ENCODE measurements around the gene LUC7L.
"Not testable (repeated sequence)": the region's sequence is repeated elsewhere in the genome, so short reads cannot be mapped to it uniquely, and the experiment has no call there.

The LUC7L gene

DNA sequence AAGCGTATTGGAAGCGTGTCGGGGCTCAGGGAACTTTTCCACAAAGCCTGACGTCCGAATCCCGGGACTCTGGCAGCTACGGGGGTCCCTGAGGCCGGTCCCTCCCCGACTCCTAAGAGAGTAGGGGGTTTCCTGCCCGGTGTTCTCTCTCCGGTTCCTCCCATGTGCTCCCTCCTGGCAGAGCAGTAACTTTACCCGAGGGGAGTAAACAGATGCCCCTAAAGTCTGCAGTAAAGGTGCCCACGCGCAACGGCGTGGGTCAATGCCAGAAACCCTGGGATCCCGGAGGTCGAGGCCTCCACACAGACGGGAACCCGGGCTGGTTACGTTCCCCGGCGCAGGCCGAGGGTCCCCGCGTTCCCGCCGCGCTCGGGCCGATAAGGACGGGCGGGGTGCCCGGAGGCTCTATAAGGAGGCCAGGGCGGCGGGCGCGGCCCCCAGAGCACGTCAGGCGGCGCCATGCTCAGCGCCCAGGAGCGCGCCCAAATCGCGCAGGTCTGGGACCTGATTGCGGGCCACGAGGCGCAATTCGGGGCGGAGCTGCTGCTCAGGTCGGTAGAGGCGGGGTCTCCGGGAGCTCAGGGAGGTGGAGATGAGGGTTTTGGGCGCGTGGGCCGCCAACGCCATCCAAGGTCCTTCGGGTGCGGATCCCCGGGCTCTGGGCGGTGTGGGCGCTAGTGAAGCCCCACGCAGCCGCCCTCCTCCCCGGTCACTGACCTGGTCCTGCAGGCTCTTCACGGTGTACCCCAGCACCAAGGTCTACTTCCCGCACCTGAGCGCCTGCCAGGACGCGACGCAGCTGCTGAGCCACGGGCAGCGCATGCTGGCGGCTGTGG, 63.5 kb downstream of the LUC7L start, which contains the start of gene HBM:
Gene HBM, plus strand, starts transcription at position 440 of the 836 bp plus-strand sequence. Its CDS starts 20 bp downstream, at position 460.
- no peaks in the 10 kb centered on the region for H3K9me3 ChIP-seq (ENCODE audit: insufficient read depth, low read length, severe bottlenecking)
- H3K4me3 ChIP-seq (ENCODE audit: low read depth in 1 of 2, low read length in 2 of 2): no peak within 1 kb of the TSS
- no peaks in the 10 kb centered on the region for H3K36me3 ChIP-seq (ENCODE audit: insufficient read depth, low read length)
- ATAC-seq (ENCODE audit: insufficient read depth, low read depth) (no peak), DNase-seq (no peak)
- no peak within 1 kb of the TSS for H3K4me2 ChIP-seq (ENCODE audit: insufficient read depth, low read length)
- no peaks in the 10 kb centered on the region for H3K79me2 ChIP-seq (ENCODE audit: insufficient read depth, low read length)
- no peak within 1 kb of the TSS for H2AFZ ChIP-seq (ENCODE audit: low read depth, low read length)
- no peaks in the 10 kb centered on the region for H3K27me3 ChIP-seq (ENCODE audit: insufficient read depth, low read length, poor library complexity)
- no peaks in the 10 kb centered on the region for H3K4me1 ChIP-seq (ENCODE audit: insufficient read depth, low read length)
- H3K27ac ChIP-seq (ENCODE audit: low read length): no peak within 1 kb of the TSS
- H3K9ac ChIP-seq (ENCODE audit: low read depth, low read length): no peak within 1 kb of the TSS
- H4K20me1 ChIP-seq (ENCODE audit: insufficient read depth, low read length): no peaks in the 10 kb centered on the region; the same call in 1 of the 2 replicates
- TF ChIP-seq, protein P1, sequence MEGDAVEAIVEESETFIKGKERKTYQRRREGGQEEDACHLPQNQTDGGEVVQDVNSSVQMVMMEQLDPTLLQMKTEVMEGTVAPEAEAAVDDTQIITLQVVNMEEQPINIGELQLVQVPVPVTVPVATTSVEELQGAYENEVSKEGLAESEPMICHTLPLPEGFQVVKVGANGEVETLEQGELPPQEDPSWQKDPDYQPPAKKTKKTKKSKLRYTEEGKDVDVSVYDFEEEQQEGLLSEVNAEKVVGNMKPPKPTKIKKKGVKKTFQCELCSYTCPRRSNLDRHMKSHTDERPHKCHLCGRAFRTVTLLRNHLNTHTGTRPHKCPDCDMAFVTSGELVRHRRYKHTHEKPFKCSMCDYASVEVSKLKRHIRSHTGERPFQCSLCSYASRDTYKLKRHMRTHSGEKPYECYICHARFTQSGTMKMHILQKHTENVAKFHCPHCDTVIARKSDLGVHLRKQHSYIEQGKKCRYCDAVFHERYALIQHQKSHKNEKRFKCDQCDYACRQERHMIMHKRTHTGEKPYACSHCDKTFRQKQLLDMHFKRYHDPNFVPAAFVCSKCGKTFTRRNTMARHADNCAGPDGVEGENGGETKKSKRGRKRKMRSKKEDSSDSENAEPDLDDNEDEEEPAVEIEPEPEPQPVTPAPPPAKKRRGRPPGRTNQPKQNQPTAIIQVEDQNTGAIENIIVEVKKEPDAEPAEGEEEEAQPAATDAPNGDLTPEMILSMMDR (IDR thresholded peaks at IDR 0.05; ENCODE audit: borderline replicate concordance, extremely low read depth, low read length, poor library complexity, severe bottlenecking): no peak
- no peak for TF ChIP-seq EZH2 (IDR thresholded peaks at IDR 0.05; ENCODE audit: borderline replicate concordance, low read depth, low read length, severe bottlenecking)

DNA sequence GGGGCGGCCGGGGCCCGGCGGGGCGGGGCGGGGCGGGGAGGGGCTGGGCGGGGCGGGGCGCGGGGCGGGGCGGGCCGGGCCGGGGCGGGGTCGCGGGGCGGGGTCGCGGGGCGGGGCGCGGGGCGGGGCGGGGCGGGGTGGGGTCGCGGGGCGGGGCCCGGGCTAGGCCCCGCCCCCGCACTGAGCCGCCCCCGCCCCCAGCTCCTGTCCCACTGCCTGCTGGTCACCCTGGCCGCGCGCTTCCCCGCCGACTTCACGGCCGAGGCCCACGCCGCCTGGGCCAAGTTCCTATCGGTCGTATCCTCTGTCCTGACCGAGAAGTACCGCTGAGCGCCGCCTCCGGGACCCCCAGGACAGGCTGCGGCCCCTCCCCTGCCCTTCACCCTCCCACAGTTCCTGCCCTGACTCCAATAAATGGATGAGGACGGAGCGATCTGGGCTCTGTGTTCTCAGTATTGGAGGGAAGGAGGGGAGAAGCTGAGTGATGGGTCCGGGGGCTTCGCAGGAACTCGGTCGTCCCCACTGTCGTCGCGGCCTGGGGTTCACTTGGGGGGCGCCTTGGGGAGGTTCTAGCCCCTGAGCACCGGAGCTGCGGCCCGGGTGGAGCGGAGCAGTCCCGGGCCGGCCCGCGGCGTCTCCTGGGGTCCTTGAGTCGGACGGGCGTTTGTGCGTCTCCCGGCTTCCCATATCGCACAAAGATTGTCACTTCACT, 64.3 kb downstream of the LUC7L start:
- Histone ChIP-seq H3K79me2 (ENCODE audit: insufficient read depth, low read length) (no peaks in the 10 kb centered on the region), H2AFZ (ENCODE audit: low read depth, low read length) (no peak overlapping the region), H3K9me3 (ENCODE audit: insufficient read depth, low read length, severe bottlenecking) (no peaks in the 10 kb centered on the region), H3K4me2 (ENCODE audit: insufficient read depth, low read length) (no peak overlapping the region), H3K4me1 (ENCODE audit: insufficient read depth, low read length) (no peaks in the 10 kb centered on the region), H3K27ac (ENCODE audit: low read length) (no peak overlapping the region), H3K27me3 (ENCODE audit: insufficient read depth, low read length, poor library complexity) (no peaks in the 10 kb centered on the region), H3K9ac (ENCODE audit: low read depth, low read length) (no peak overlapping the region), H3K4me3 (ENCODE audit: low read depth in 1 of 2, low read length in 2 of 2) (no peak overlapping the region), H4K20me1 (ENCODE audit: insufficient read depth, low read length) (no peaks in the 10 kb centered on the region; the same call in 1 of the 2 replicates), H3K36me3 (ENCODE audit: insufficient read depth, low read length) (no peaks in the 10 kb centered on the region)
- DNase-seq (no peak), ATAC-seq (ENCODE audit: insufficient read depth, low read depth) (no peak)
- no peak for TF ChIP-seq EZH2 (IDR thresholded peaks at IDR 0.05; ENCODE audit: borderline replicate concordance, low read depth, low read length, severe bottlenecking)
- TF ChIP-seq, protein P1 (IDR thresholded peaks at IDR 0.05; ENCODE audit: borderline replicate concordance, extremely low read depth, low read length, poor library complexity, severe bottlenecking): no peak

DNA sequence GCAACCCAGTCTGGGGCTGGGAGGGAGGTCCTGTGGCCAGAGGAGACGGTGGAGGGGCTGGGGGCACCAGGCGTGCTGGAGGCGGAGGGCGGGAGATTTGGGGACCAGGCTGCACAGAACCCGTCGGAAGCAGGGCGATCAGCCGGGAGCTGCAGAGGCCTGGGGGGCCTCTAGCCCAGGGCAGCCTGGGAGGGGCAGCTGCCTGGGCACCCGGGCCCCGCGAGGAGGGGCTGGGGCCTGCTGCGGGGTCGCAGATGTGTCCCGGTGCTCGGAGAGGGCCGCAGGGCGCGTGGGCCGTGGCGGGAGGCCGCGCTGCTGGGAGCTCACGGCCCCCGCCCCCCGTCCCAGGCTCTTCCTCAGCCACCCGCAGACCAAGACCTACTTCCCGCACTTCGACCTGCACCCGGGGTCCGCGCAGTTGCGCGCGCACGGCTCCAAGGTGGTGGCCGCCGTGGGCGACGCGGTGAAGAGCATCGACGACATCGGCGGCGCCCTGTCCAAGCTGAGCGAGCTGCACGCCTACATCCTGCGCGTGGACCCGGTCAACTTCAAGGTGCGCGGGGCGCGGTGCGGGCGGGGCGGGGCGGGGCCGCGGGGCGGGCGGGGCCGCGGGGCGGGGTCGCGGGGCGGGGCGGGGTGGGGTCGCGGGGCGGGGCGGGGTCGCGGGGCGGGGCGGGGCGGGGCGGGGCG, 65.0 kb downstream of the LUC7L start:
- not testable (repeated sequence) for H3K9me3 ChIP-seq (ENCODE audit: insufficient read depth, low read length, severe bottlenecking); DNase-seq; H3K4me3 ChIP-seq (ENCODE audit: low read depth in 1 of 2, low read length in 2 of 2); H3K79me2 ChIP-seq (ENCODE audit: insufficient read depth, low read length); H3K9ac ChIP-seq (ENCODE audit: low read depth, low read length); H3K27me3 ChIP-seq (ENCODE audit: insufficient read depth, low read length, poor library complexity); H3K27ac ChIP-seq (ENCODE audit: low read length); H3K4me2 ChIP-seq (ENCODE audit: insufficient read depth, low read length); H4K20me1 ChIP-seq (ENCODE audit: insufficient read depth, low read length); ATAC-seq (ENCODE audit: insufficient read depth, low read depth); H3K36me3 ChIP-seq (ENCODE audit: insufficient read depth, low read length); H2AFZ ChIP-seq (ENCODE audit: low read depth, low read length); H3K4me1 ChIP-seq (ENCODE audit: insufficient read depth, low read length)

DNA sequence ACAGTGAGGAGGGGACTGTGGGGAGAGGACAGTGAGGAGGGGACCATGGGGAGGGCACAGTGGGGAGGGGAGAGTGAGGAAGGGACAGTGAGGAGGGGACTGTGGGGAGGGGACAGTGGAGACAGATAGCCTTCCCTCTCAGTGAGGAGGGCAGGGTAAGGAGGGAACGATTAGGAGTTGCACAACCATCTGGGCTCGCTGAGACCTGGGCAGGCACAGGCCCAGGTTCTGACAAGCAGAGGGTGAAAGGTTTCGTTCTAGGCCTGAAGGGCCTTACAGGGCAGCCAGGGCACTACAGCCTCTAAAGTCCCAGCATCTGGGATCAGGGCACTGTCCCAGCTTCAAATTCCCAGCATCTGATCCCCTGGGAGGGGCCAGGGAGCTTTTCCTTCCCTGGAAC, 65.6 kb downstream of the LUC7L start:
- not testable (repeated sequence) for H3K79me2 ChIP-seq (ENCODE audit: insufficient read depth, low read length); ATAC-seq (ENCODE audit: insufficient read depth, low read depth); H3K27me3 ChIP-seq (ENCODE audit: insufficient read depth, low read length, poor library complexity); DNase-seq; H3K36me3 ChIP-seq (ENCODE audit: insufficient read depth, low read length); H3K4me3 ChIP-seq (ENCODE audit: low read depth in 1 of 2, low read length in 2 of 2); H3K4me2 ChIP-seq (ENCODE audit: insufficient read depth, low read length); H4K20me1 ChIP-seq (ENCODE audit: insufficient read depth, low read length); H2AFZ ChIP-seq (ENCODE audit: low read depth, low read length); H3K9me3 ChIP-seq (ENCODE audit: insufficient read depth, low read length, severe bottlenecking); H3K9ac ChIP-seq (ENCODE audit: low read depth, low read length); H3K4me1 ChIP-seq (ENCODE audit: insufficient read depth, low read length); H3K27ac ChIP-seq (ENCODE audit: low read length)

DNA sequence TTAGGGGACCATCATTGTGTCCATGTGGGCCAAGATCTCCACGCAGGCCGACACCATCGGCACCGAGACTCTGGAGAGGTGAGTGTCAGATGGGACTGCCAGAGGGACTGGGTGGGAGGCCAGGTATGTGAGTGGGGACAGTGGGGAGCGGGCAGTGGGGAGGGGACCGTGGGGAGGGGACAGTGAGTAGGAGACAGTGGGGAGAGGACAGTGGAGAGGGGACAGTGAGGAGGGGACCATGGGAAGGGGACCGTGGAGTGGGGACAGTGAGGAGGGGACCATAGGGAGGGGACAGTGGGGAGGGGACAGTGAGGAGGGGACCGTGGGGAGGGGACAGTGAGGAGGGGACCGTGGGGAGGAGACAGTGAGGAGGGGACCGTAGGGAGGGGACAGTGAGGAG, 66.1 kb downstream of the LUC7L start:
- not testable (repeated sequence) for H3K27ac ChIP-seq (ENCODE audit: low read length); H3K4me1 ChIP-seq (ENCODE audit: insufficient read depth, low read length); ATAC-seq (ENCODE audit: insufficient read depth, low read depth); H3K4me3 ChIP-seq (ENCODE audit: low read depth in 1 of 2, low read length in 2 of 2); H2AFZ ChIP-seq (ENCODE audit: low read depth, low read length); H3K27me3 ChIP-seq (ENCODE audit: insufficient read depth, low read length, poor library complexity); H3K4me2 ChIP-seq (ENCODE audit: insufficient read depth, low read length); H4K20me1 ChIP-seq (ENCODE audit: insufficient read depth, low read length); H3K79me2 ChIP-seq (ENCODE audit: insufficient read depth, low read length); H3K36me3 ChIP-seq (ENCODE audit: insufficient read depth, low read length); H3K9me3 ChIP-seq (ENCODE audit: insufficient read depth, low read length, severe bottlenecking); DNase-seq; H3K9ac ChIP-seq (ENCODE audit: low read depth, low read length)

Measured in DND-41 (cell line).